ENCODE measurements around the gene SEMA3C. TPM values are rescaled to one million over a fixed set of nuclear protein-coding genes. Genes with fewer than 3 reads are reported as not detected.
A peak's percentile ranks its signal among the peaks of the same experiment; 100 is the strongest.

Gene SEMA3C
- total and polyA plus RNA-seq, 2 experiments from 2014 or later: 15.5 to 53.5 TPM

DNA sequence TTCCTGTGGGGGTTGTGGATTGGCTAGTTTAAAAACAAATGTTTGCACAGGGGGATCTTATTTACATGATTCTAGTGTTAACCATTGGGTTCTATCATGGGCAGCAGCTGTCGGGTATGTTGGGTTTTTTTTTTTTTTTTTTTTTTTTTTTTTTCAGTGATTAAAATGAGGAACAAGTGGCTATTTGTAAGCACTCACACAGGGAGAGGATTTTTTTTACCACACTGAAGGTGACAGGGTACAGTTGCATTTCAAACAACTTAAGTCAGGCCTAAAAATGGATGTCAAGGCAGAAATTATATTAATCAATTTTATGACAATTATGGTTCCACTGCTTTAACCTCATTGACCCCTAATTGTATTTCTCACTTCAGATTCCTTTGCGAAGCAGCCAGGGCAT is 187.6 kb downstream of the SEMA3C start:
- H3K27ac ChIP-seq: no peak overlapping the region
- no peaks in the 10 kb centered on the region for H3K9me3 ChIP-seq (ENCODE audit: low read depth)
- H3K4me1 ChIP-seq (ENCODE audit: low read depth): peaks cover 4% of the 10 kb centered on the region
- no peak for DNase-seq (ENCODE audit: low read depth in 1 of 2, low spot score in 1 of 2)
- no peaks in the 10 kb centered on the region for H3K27me3 ChIP-seq
- no peaks in the 10 kb centered on the region for H3K36me3 ChIP-seq
- TF ChIP-seq, protein P1, sequence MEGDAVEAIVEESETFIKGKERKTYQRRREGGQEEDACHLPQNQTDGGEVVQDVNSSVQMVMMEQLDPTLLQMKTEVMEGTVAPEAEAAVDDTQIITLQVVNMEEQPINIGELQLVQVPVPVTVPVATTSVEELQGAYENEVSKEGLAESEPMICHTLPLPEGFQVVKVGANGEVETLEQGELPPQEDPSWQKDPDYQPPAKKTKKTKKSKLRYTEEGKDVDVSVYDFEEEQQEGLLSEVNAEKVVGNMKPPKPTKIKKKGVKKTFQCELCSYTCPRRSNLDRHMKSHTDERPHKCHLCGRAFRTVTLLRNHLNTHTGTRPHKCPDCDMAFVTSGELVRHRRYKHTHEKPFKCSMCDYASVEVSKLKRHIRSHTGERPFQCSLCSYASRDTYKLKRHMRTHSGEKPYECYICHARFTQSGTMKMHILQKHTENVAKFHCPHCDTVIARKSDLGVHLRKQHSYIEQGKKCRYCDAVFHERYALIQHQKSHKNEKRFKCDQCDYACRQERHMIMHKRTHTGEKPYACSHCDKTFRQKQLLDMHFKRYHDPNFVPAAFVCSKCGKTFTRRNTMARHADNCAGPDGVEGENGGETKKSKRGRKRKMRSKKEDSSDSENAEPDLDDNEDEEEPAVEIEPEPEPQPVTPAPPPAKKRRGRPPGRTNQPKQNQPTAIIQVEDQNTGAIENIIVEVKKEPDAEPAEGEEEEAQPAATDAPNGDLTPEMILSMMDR (IDR thresholded peaks at IDR 0.05; ENCODE audit: low read depth, low read length): no peak
- no peak overlapping the region for H3K4me3 ChIP-seq

DNA sequence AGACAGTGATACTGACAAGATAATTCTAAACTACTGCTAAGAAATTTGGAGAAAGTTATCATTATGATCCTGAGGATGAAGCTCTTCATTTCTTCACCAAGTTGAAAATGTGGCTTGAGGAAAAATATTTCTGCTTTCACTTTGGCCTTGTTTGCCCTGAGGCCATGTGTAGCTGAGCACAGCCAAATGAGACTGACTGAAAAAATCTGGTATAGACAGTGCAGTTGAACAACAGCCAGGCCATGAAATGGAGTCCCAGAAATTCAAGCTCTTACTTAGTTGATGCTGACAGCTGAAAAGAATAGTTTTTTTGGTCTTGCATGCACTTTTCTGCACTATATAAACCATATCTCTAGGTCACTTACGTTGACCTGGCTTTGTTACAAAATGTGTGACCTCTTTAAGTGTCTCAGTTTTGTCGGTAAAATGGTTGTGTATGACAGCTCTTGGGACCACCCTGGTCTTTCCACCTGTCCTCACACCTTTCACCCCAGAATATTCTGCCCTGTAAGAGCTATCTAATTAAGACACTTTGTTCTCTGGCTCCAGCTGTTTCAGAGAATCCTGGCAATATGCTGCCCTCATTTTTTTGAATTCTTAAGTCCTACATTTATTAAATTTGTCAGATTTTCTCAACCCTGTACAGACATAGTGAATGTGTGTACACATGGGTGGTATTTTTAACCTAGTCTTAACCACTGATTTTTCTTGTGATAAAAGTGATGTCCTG is 189.1 kb downstream of the SEMA3C start:
- no peak overlapping the region for H3K4me3 ChIP-seq
- no peaks in the 10 kb centered on the region for H3K9me3 ChIP-seq (ENCODE audit: low read depth)
- H3K27ac ChIP-seq: no peak overlapping the region
- no peaks in the 10 kb centered on the region for H3K36me3 ChIP-seq
- no peaks in the 10 kb centered on the region for H3K27me3 ChIP-seq
- TF ChIP-seq, protein P1 (IDR thresholded peaks at IDR 0.05; ENCODE audit: low read depth, low read length): no peak
- DNase-seq (ENCODE audit: low read depth in 1 of 2, low spot score in 1 of 2): peak in 1 of 2 donors; percentile 57
- H3K4me1 ChIP-seq (ENCODE audit: low read depth): peaks cover 4% of the 10 kb centered on the region

DNA sequence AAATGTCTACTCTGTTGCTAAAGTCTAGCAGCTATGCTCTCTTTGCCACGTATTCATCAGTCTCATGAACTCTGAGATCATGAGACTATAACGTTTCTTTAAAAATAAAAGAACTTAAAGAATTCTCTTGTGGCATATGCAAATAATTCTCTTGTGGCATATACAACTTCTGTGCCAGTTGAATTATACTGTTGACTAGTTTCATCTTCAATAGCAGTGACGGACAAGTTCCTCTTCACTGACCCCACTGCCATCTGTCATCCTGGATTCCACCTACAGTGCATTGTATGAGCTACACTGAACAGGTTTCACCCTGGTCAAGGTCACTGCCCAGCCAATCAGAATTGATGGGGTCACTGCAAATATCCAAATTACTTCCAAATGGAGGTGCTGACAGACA is 192.2 kb downstream of the SEMA3C start:
- Histone ChIP-seq H3K27me3 (no peaks in the 10 kb centered on the region), H3K4me1 (ENCODE audit: low read depth) (peaks cover 14% of the 10 kb centered on the region), H3K4me3 (no peak overlapping the region), H3K36me3 (no peaks in the 10 kb centered on the region), H3K27ac (no peak overlapping the region), H3K9me3 (ENCODE audit: low read depth) (no peaks in the 10 kb centered on the region)
- TF ChIP-seq, protein P1 (IDR thresholded peaks at IDR 0.05; ENCODE audit: low read depth, low read length): no peak
- no peak for DNase-seq (ENCODE audit: low read depth in 1 of 2, low spot score in 1 of 2)

DNA sequence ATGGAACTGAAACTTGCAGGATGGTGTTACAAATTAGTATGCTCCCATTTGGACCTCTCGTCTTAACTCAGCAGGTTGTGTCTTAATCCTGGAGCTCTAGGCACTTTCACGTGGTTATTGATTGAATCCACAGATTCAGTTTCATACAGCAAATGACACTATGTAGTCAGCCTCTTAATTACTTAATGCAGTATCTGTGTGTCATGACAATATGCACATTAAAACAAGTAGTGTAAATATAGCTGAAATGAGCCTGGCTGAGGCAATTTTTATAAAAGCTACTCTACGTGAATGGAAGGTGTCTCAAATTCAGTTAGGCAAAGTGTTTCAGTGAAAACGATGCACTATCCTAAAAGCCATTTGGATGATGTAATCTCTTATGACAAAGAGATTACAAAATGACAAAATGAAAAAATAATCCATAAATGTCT is 193.7 kb downstream of the SEMA3C start:
- TF ChIP-seq, protein P1 (IDR thresholded peaks at IDR 0.05; ENCODE audit: low read depth, low read length): no peak
- H3K27ac ChIP-seq: no peak overlapping the region
- no peaks in the 10 kb centered on the region for H3K27me3 ChIP-seq

DNA sequence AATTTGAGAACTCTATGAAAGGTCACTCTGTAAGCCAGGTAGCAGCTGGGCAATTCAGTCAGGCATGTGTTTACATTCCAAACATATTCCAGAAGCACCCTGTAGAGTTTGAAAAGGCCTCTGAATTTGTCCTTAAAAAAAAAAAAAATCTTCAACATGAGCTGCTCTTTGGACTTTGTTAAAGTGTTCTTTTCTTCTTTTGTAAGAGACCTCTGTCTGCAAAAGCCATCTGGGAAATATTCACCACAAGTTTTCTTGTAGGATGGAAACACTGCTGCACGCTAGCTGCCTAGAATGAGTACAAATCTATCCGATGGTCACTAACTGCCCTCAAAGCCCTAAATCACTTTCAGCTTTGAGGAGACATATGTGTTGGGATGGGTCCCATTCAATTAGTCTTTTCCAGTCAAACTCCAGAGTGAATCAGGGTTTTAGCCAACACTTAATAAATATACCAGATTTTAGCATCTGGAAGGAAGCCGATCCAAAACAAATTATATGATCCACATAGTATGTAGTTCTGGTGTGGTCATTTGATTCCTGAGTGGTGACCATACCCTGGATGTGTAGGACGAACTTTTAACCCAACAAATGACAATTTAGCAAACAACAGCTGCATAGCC is 194.5 kb downstream of the SEMA3C start:
- DNase-seq (ENCODE audit: low read depth in 1 of 2, low spot score in 1 of 2): peak in 1 of 2 donors; percentile 9
- no peak overlapping the region for H3K4me3 ChIP-seq
- H3K36me3 ChIP-seq: no peaks in the 10 kb centered on the region
- no peaks in the 10 kb centered on the region for H3K9me3 ChIP-seq (ENCODE audit: low read depth)
- H3K27me3 ChIP-seq: no peaks in the 10 kb centered on the region
- TF ChIP-seq, protein P1 (IDR thresholded peaks at IDR 0.05; ENCODE audit: low read depth, low read length): no peak
- peaks cover 14% of the 10 kb centered on the region for H3K4me1 ChIP-seq (ENCODE audit: low read depth)
- H3K27ac ChIP-seq: no peak overlapping the region

More for the DNA sequence above, 193.7 kb downstream of the SEMA3C start:
- DNase-seq (ENCODE audit: low read depth in 1 of 2, low spot score in 1 of 2): no peak
- Histone ChIP-seq H3K9me3 (ENCODE audit: low read depth) (no peaks in the 10 kb centered on the region), H3K4me3 (no peak overlapping the region), H3K36me3 (no peaks in the 10 kb centered on the region), H3K4me1 (ENCODE audit: low read depth) (peaks cover 14% of the 10 kb centered on the region)
